ENCODE data around the gene HYKK.

The HYKK gene

DNA sequence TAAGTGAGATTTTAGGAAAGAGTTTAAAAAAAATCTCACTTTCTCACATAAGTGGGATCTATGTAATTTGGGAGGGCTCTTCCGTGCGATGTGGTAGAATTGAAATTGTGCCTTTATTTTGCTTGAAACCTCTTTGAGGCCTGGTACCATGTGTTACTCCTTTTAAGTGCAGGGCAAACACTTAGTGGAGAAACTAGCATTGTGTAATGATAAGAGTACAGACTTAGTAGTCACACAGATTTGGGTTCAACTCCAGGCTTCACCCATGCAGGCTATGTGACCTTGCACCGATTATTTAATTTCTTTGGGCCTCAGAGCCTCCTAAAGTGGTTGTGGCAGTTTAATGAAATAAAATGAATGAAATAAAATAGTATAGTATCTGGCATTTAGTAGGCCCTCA, 35.3 kb downstream of the HYKK start:
- Histone ChIP-seq H3K27me3 (ENCODE audit: control insufficient read depth, low read length) (no peaks in the 10 kb centered on the region), H3K4me2 (ENCODE audit: low read length) (no peak overlapping the region), H3K4me1 (ENCODE audit: control insufficient read depth, low read length) (peaks cover 16% of the 10 kb centered on the region), H3K4me3 (ENCODE audit: low read length) (no peak overlapping the region), H3K9me3 (ENCODE audit: control insufficient read depth, insufficient read depth, low read length) (no peaks in the 10 kb centered on the region), H3K27ac (ENCODE audit: low read depth, low read length) (no peak overlapping the region), H3K36me3 (ENCODE audit: control insufficient read depth, low read length) (peaks cover 68% of the 10 kb centered on the region), H4K20me1 (ENCODE audit: control insufficient read depth, insufficient read depth, low read depth, low read length) (peaks cover 5% of the 10 kb centered on the region; the same call in 1 of the 2 replicates), H3K79me2 (ENCODE audit: control insufficient read depth, low read length) (peaks cover 40% of the 10 kb centered on the region), H3K9me2 (replicated peaks; ENCODE audit: control insufficient read depth, low read length) (no peaks in the 10 kb centered on the region), H3F3A (ENCODE audit: control insufficient read depth, insufficient read depth) (0 out of 2 replicates have a peak, but pooled peaks cover 6% of the 10 kb centered on the region)
- no peak for TF ChIP-seq CTCF (IDR thresholded peaks at IDR 0.05; ENCODE audit: low read depth, low read length, poor library complexity, severe bottlenecking)
- TF ChIP-seq EZH2phosphoT487 (IDR thresholded peaks at IDR 0.05; ENCODE audit: borderline replicate concordance, low read length): no peak

- no peaks in the 10 kb centered on the region for H4K20me1 ChIP-seq (ENCODE audit: control insufficient read depth, insufficient read depth, low read depth, low read length)
- no peaks in the 10 kb centered on the region for H3K9me3 ChIP-seq (ENCODE audit: control insufficient read depth, insufficient read depth, low read length)
- H3K9me2 ChIP-seq (replicated peaks; ENCODE audit: control insufficient read depth, low read length): no peaks in the 10 kb centered on the region
- H3K4me1 ChIP-seq (ENCODE audit: control insufficient read depth, low read length): no peaks in the 10 kb centered on the region
- H3F3A ChIP-seq (ENCODE audit: control insufficient read depth, insufficient read depth): peaks cover 7% of the 10 kb centered on the region
- no peaks in the 10 kb centered on the region for H3K79me2 ChIP-seq (ENCODE audit: control insufficient read depth, low read length)
- no peaks in the 10 kb centered on the region for H3K27me3 ChIP-seq (ENCODE audit: control insufficient read depth, low read length)
- no peak overlapping the region for H3K4me3 ChIP-seq (ENCODE audit: low read length)
- H3K27ac ChIP-seq (ENCODE audit: low read depth, low read length): no peak overlapping the region
- no peak overlapping the region for H3K4me2 ChIP-seq (ENCODE audit: low read length)
- no peak for TF ChIP-seq CTCF (IDR thresholded peaks at IDR 0.05; ENCODE audit: low read depth, low read length, poor library complexity, severe bottlenecking)
- TF ChIP-seq EZH2phosphoT487 (IDR thresholded peaks at IDR 0.05; ENCODE audit: borderline replicate concordance, low read length): no peak
- H3K36me3 ChIP-seq (ENCODE audit: control insufficient read depth, low read length): peaks cover 56% of the 10 kb centered on the region
Measured at GRCh38 chr15:78550194-78550593, 42.8 kb downstream of the HYKK start.

DNA sequence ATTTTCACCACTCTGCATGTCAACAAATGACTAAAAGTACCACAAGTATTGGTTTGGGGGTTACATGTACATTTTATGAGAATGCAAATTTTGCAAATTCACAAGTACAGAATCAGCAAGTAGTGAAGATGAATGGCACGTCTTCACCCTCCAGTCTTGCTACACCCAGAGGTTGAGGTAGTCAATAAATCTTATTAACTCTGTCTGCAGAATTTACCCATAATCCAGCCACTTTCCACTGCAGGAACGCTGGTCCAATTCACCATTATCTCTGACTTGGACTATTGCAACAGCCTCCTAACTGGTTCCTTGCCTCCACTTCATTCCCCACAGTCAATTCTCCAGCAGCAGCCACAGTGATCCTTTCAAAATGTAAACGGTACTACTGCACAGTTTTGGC, 43.4 kb downstream of the HYKK start:
- H3K36me3 ChIP-seq (ENCODE audit: control insufficient read depth, low read length): peaks cover 50% of the 10 kb centered on the region
- no peaks in the 10 kb centered on the region for H3K27me3 ChIP-seq (ENCODE audit: control insufficient read depth, low read length)
- no peak overlapping the region for H3K4me3 ChIP-seq (ENCODE audit: low read length)
- H4K20me1 ChIP-seq (ENCODE audit: control insufficient read depth, insufficient read depth, low read depth, low read length): no peaks in the 10 kb centered on the region
- H3K4me2 ChIP-seq (ENCODE audit: low read length): no peak overlapping the region
- H3K4me1 ChIP-seq (ENCODE audit: control insufficient read depth, low read length): no peaks in the 10 kb centered on the region
- H3K79me2 ChIP-seq (ENCODE audit: control insufficient read depth, low read length): no peaks in the 10 kb centered on the region
- H3K27ac ChIP-seq (ENCODE audit: low read depth, low read length): no peak overlapping the region
- peaks cover 7% of the 10 kb centered on the region for H3F3A ChIP-seq (ENCODE audit: control insufficient read depth, insufficient read depth)
- H3K9me3 ChIP-seq (ENCODE audit: control insufficient read depth, insufficient read depth, low read length): no peaks in the 10 kb centered on the region
- H3K9me2 ChIP-seq (replicated peaks; ENCODE audit: control insufficient read depth, low read length): no peaks in the 10 kb centered on the region
- no peak for TF ChIP-seq EZH2phosphoT487 (IDR thresholded peaks at IDR 0.05; ENCODE audit: borderline replicate concordance, low read length)
- no peak for TF ChIP-seq CTCF (IDR thresholded peaks at IDR 0.05; ENCODE audit: low read depth, low read length, poor library complexity, severe bottlenecking)
